HEK293T (cell line): ENCODE results near the gene ANXA6.

Source experiments
- CTCF ChIA-PET: fragments of 350-600 bp; formaldehyde crosslinking; extraction: SDS; loops from one replicate; lab custom pipeline; 2021; ENCODE audit warnings: antibody characterized with exemption, inconsistent platforms; lab: Yijun Ruan, JAX
- POLR2A ChIA-PET: fragments of 350-600 bp; formaldehyde crosslinking; extraction: SDS; loops from one replicate; lab custom pipeline; 2020; ENCODE audit warnings: antibody characterized with exemption, inconsistent platforms; lab: Yijun Ruan, JAX
- DNase-seq: peaks from one replicate; pipeline ENCODE4 v3.0.0; 2012; ENCODE audit warnings: mixed read lengths; ENCODE audit errors: extremely low spot score
- ARNT ChIP-seq: fragments of 450-650 bp; IDR thresholded peaks from 2 replicates; pipeline ENCODE4 v1.6.1; 2017; ENCODE audit warnings: mild to moderate bottlenecking
- BHLHE40 ChIP-seq: fragments of 450-650 bp; IDR thresholded peaks from 2 replicates; pipeline ENCODE4 v1.6.1; 2016; ENCODE audit warnings: mild to moderate bottlenecking, moderate library complexity, borderline replicate concordance
- CTBP1 ChIP-seq: fragments of 450-650 bp; IDR thresholded peaks from 2 replicates; pipeline ENCODE4 v1.6.1; 2016; ENCODE audit warnings: borderline replicate concordance
- ELF4 ChIP-seq: fragments of 450-650 bp; IDR thresholded peaks from 2 replicates; pipeline ENCODE4 v1.6.1; 2017; ENCODE audit warnings: antibody characterized with exemption
- FOXA1 ChIP-seq: fragments of 450-650 bp; IDR thresholded peaks from 2 replicates; pipeline ENCODE4 v1.6.1; 2016; ENCODE audit warnings: mild to moderate bottlenecking
- FOXK2 ChIP-seq: fragments of 450-650 bp; IDR thresholded peaks from 2 replicates; pipeline ENCODE4 v1.6.1; 2016; ENCODE audit warnings: mild to moderate bottlenecking
- FOXM1 ChIP-seq: fragments of 450-650 bp; IDR thresholded peaks from 2 replicates; pipeline ENCODE4 v1.6.1; 2017; ENCODE audit warnings: mild to moderate bottlenecking, borderline replicate concordance
- HDGF ChIP-seq: fragments of 450-650 bp; IDR thresholded peaks from 2 replicates; pipeline ENCODE4 v1.6.1; 2017; ENCODE audit warnings: antibody characterized with exemption, borderline replicate concordance
- L3MBTL2 ChIP-seq: fragments of 450-650 bp; conservative IDR thresholded peaks from 2 replicates; pipeline ENCODE4 v1.6.1; 2016; ENCODE audit warnings: mild to moderate bottlenecking
- LEF1 ChIP-seq: fragments of 450-650 bp; IDR thresholded peaks from 2 replicates; pipeline ENCODE4 v1.6.1; 2017; ENCODE audit warnings: mild to moderate bottlenecking, borderline replicate concordance
- NFRKB ChIP-seq: fragments of 450-650 bp; IDR thresholded peaks from 2 replicates; pipeline ENCODE4 v1.6.1; 2016; ENCODE audit warnings: mild to moderate bottlenecking, moderate library complexity
- SP1 ChIP-seq: fragments of 450-650 bp; IDR thresholded peaks from 2 replicates; pipeline ENCODE4 v1.6.1; 2017
- SUZ12 ChIP-seq: fragments of 450-650 bp; IDR thresholded peaks from 2 replicates; pipeline ENCODE4 v1.6.1; 2016; ENCODE audit warnings: mild to moderate bottlenecking
- TARDBP ChIP-seq: fragments of 450-650 bp; IDR thresholded peaks from 2 replicates; pipeline ENCODE4 v1.6.1; 2016
- ZNF384 ChIP-seq: fragments of 450-650 bp; IDR thresholded peaks from 2 replicates; pipeline ENCODE4 v1.6.1; 2016
- TF ChIP-seq, protein P1 (sequence below): fragments of 450-650 bp; IDR thresholded peaks from 2 replicates; pipeline ENCODE4 v1.6.1; 2016

The ANXA6 gene

GRCh38 chr5:151154931-151155774, 2.4 kb downstream of the ANXA6 start:
- CTCF ChIA-PET = no interaction called here
- TF ChIP-seq SUZ12 = no peak
- TF ChIP-seq BHLHE40 = no peak
- no peak for TF ChIP-seq L3MBTL2
- no peak for TF ChIP-seq ZNF384
- no peak for TF ChIP-seq ARNT
- no peak for TF ChIP-seq FOXK2
- no peak for TF ChIP-seq TARDBP
- TF ChIP-seq HDGF = no peak
- no peak for TF ChIP-seq FOXA1
- no peak for TF ChIP-seq NFRKB
- no peak for TF ChIP-seq ELF4
- no peak for TF ChIP-seq LEF1
- TF ChIP-seq, protein P1, sequence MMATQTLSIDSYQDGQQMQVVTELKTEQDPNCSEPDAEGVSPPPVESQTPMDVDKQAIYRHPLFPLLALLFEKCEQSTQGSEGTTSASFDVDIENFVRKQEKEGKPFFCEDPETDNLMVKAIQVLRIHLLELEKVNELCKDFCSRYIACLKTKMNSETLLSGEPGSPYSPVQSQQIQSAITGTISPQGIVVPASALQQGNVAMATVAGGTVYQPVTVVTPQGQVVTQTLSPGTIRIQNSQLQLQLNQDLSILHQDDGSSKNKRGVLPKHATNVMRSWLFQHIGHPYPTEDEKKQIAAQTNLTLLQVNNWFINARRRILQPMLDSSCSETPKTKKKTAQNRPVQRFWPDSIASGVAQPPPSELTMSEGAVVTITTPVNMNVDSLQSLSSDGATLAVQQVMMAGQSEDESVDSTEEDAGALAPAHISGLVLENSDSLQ = no peak
- no peak for TF ChIP-seq SP1
- TF ChIP-seq CTBP1 = no peak
- TF ChIP-seq FOXM1 = no peak
- POLR2A ChIA-PET = interaction anchor here (1.0 to 1.1 kb wide), 2 partner anchors 10 to 97 kb away, joined by 3 read pairs; partner anchors contain the start of gene GM2A
- no peak for DNase-seq

- TF ChIP-seq CTBP1 (no peak), NFRKB (no peak), FOXA1 (no peak)
- TF ChIP-seq, protein P1 = no peak
- DNase-seq = no peak
- CTCF ChIA-PET = interaction anchor here (0.7 kb wide), 1 partner anchor 102 kb away, joined by 3 read pairs; no protein-coding TSS in a partner anchor
- POLR2A ChIA-PET = no interaction called here
These were observed 3.8 kb downstream of the ANXA6 start for GRCh38 chr5:151153766-151154272.

DNA sequence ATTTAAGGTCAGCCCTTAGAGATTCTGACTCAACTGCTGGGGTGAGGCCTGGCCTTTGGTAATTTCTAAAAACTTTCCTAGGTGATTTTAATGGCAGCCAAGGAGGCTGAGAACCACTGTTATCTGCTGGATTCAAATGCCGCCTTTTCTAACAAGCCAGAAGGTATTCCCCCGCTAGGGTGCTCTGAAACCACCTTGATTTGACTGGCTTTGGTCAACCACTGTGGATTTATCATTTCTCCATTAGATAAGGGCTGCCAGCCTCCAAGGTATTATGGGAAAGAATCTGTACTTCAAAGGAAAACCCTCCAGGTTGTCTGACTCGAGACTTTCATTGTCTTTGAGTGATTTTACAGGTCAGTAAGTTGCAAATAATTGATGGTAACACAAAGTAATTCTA, 4.3 kb downstream of the ANXA6 start:
- CTCF ChIA-PET = interaction anchor here (0.7 to 1.9 kb wide), 2 partner anchors 27 to 101 kb away, joined by 3 to 6 read pairs; no protein-coding TSS in a partner anchor
- DNase-seq = no peak
- no peak for TF ChIP-seq FOXK2
- TF ChIP-seq ZNF384 = no peak
- TF ChIP-seq HDGF = no peak
- TF ChIP-seq, protein P1 = no peak
- no peak for TF ChIP-seq TARDBP
- TF ChIP-seq FOXM1 = no peak
- POLR2A ChIA-PET = no interaction called here

GRCh38 chr5:151151793-151152192, 5.8 kb downstream of the ANXA6 start:
- DNase-seq = no peak
- TF ChIP-seq HDGF = no peak
- no peak for TF ChIP-seq FOXK2
- TF ChIP-seq L3MBTL2 = no peak
- TF ChIP-seq ZNF384 = no peak
- TF ChIP-seq ELF4 = no peak
- TF ChIP-seq LEF1 = no peak
- no peak for TF ChIP-seq SP1
- TF ChIP-seq, protein P1 = no peak
- no peak for TF ChIP-seq TARDBP
- no peak for TF ChIP-seq FOXA1
- TF ChIP-seq BHLHE40 = no peak
- no peak for TF ChIP-seq SUZ12
- TF ChIP-seq NFRKB = no peak
- TF ChIP-seq ARNT = no peak
- no peak for TF ChIP-seq FOXM1
- no peak for TF ChIP-seq CTBP1
- CTCF ChIA-PET = interaction anchor here (1.9 kb wide), 1 partner anchor 26 kb away, joined by 6 read pairs; no protein-coding TSS in a partner anchor
- POLR2A ChIA-PET = no interaction called here

- TF ChIP-seq SUZ12 = no peak
- no peak for TF ChIP-seq ARNT
- TF ChIP-seq L3MBTL2 = no peak
- no peak for TF ChIP-seq ELF4
- DNase-seq = no peak
- ChIA-PET CTCF (interaction anchor here (0.7 to 1.7 kb wide), 3 partner anchors 14 to 38 kb away, joined by 3 to 5 read pairs (median 3); no protein-coding TSS in a partner anchor), POLR2A (interaction anchor here (1.1 kb wide), 1 partner anchor 450 kb away, joined by 4 read pairs; the partner anchor contains the start of gene RBM22)
These were observed 6.3 kb downstream of the ANXA6 start for GRCh38 chr5:151151263-151151660.
